ENCODE measurements around the gene FOXN3. TPM values are rescaled to one million over a fixed set of nuclear protein-coding genes. Genes with fewer than 3 reads are reported as not detected.

The FOXN3 gene
- total and polyA plus RNA-seq, 10 of the 15 experiments (the other 5 are each of a cell fraction or from before 2014, with no cell fraction given): 4.5 to 68.9 (median 29.7) TPM

- TF ChIP-seq RAD21 (IDR thresholded peaks at IDR 0.05; ENCODE audit: insufficient read depth, low read depth, low read length): no peak
Measured at GRCh38 chr14:89290813-89291212, 126.2 kb downstream of the FOXN3 start (continued).

DNA sequence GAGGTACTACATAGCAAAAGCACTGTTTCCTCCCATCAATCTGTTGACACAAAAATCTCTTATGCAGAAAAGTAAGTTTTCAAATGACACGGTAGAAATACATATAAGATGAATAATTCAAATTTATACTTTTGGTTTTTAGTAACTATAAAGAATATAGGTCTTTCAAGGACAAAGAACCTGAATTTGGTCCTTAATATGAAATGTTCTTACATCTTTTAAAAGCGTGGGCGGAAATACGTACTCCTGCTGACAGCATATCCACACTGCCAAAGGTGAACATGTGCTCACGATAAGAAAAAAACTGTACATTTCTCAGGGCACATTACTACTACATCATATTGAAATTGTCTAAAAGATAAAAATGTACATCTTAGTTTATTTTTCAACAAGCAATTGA is 127.6 kb downstream of the FOXN3 start:
- Histone ChIP-seq H4K20me1 (ENCODE audit: control insufficient read depth, insufficient read depth) (no peaks in the 10 kb centered on the region), H3K36me3 (ENCODE audit: control insufficient read depth in 2 of 2, insufficient read depth in 2 of 2, low read length in 1 of 2) (peaks cover 2 to 8% of the 10 kb centered on the region in 2 experiments; a peak in 3 of 4 replicates), H2AFZ (ENCODE audit: control insufficient read depth, low read depth, low read length) (no peak overlapping the region), H3K27ac (ENCODE audit: control insufficient read depth, insufficient read depth) (no peak overlapping the region), H3K9me3 (replicated peaks; ENCODE audit: control insufficient read depth, insufficient read depth, low read length) (no peaks in the 10 kb centered on the region; the same call in 2 of the 3 replicates), H3K4me2 (ENCODE audit: control insufficient read depth, insufficient read depth) (no peak overlapping the region), H3K79me2 (ENCODE audit: control insufficient read depth, insufficient read depth, low read length) (peaks cover 3% of the 10 kb centered on the region), H3K9ac (ENCODE audit: control insufficient read depth, insufficient read depth, low read length) (no peak overlapping the region), H3K4me1 (ENCODE audit: control insufficient read depth, insufficient read depth, low read length) (peaks cover 2% of the 10 kb centered on the region; the same call in 1 of the 2 replicates), H3K4me3 (no peak overlapping the region), H3K27me3 (replicated peaks in 1 of 2; ENCODE audit: control insufficient read depth in 2 of 2, insufficient read depth in 2 of 2, low read length in 1 of 2) (no peaks in the 10 kb centered on the region)
- DNase-seq (ENCODE audit: low read depth, low spot score) (no peak), FAIRE-seq (no peak), ATAC-seq (no peak)
- ChIA-PET RAD21 (ENCODE audit: unreplicated experiment) (no interaction called here), SMC1A (ENCODE audit: uncharacterized antibody, unreplicated experiment) (no interaction called here), POLR2A (no interaction called here), CTCF (no interaction called here)
- TF ChIP-seq RELA (IDR thresholded peaks at IDR 0.05; ENCODE audit: borderline replicate concordance, partially characterized antibody) (no peak), ETV6 (conservative IDR thresholded peaks at IDR 0.05 in 1 of 2, IDR thresholded peaks at IDR 0.05 in 1 of 2; ENCODE audit: borderline replicate concordance in 1 of 2, low read depth in 1 of 2) (no peak), WRNIP1 (IDR thresholded peaks at IDR 0.05; ENCODE audit: borderline replicate concordance, low read depth, low read length) (no peak), CBFB (IDR thresholded peaks at IDR 0.05; ENCODE audit: low read depth) (no peak), EZH2 (IDR thresholded peaks at IDR 0.05; ENCODE audit: borderline replicate concordance, control insufficient read depth, low read depth, low read length) (no peak)
- TF ChIP-seq, protein P1, sequence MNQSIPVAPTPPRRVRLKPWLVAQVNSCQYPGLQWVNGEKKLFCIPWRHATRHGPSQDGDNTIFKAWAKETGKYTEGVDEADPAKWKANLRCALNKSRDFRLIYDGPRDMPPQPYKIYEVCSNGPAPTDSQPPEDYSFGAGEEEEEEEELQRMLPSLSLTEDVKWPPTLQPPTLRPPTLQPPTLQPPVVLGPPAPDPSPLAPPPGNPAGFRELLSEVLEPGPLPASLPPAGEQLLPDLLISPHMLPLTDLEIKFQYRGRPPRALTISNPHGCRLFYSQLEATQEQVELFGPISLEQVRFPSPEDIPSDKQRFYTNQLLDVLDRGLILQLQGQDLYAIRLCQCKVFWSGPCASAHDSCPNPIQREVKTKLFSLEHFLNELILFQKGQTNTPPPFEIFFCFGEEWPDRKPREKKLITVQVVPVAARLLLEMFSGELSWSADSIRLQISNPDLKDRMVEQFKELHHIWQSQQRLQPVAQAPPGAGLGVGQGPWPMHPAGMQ (IDR thresholded peaks at IDR 0.05; ENCODE audit: borderline replicate concordance): no peak
- TF ChIP-seq, protein P2, sequence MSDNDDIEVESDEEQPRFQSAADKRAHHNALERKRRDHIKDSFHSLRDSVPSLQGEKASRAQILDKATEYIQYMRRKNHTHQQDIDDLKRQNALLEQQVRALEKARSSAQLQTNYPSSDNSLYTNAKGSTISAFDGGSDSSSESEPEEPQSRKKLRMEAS (IDR thresholded peaks at IDR 0.05; ENCODE audit: low read depth, low read length): no peak
- in situ Hi-C loops (cut with MboI): no loop called here
- WGBS (ENCODE audit: insufficient coverage, insufficient replicate concordance, low lambda C conversion rate, missing lambda C conversion rate): 78% methylated on average over 5 of the region's 5 CpGs
- intact Hi-C loops (cut with micrococcal nuclease; ENCODE audit: unreplicated experiment): no loop called here
- BruUV-seq (replicated peaks): no TSS peak
